Endothelial cell of umbilical vein (primary cell): ENCODE measurements around the gene SPG11. TPM values are rescaled to one million over a fixed set of nuclear protein-coding genes. Genes with fewer than 3 reads are reported as not detected.

Experiments
- BruUV-seq: library from RNA; stranded (reverse); fragments of 400-500 nt; replicated peaks from 2 replicates; lab custom pipeline; 2021; lab: Mats Ljungman, UMichigan
- CTCF ChIA-PET: fragments of 300-600, 350-600 bp; sonication (Branson Sonifier 250); formaldehyde crosslinking; loops from one replicate; lab custom pipeline; 2021; ENCODE audit warnings: antibody characterized with exemption, inconsistent platforms; lab: Charles Lee
- POLR2A ChIA-PET: fragments of 300-600, 350-600 bp; sonication (Branson Sonifier 250); formaldehyde crosslinking; loops from one replicate; lab custom pipeline; 2021; ENCODE audit warnings: antibody characterized with exemption, inconsistent platforms; lab: Charles Lee
- DNase-seq: peaks from one replicate; pipeline ENCODE4 v3.0.0-alpha.2; 2011; ENCODE audit warnings: low read depth, low spot score
- FAIRE-seq: peaks from 2 replicates; lab custom pipeline; 2011; peaks lifted over from hg19 to GRCh38; lab: Jason Lieb, UNC
- H2AFZ ChIP-seq: 2 replicates; pipeline ENCODE4 v1.6.0; 2012; ENCODE audit warnings: low read depth, low read length, control low read depth, inconsistent platforms
- H3K27ac ChIP-seq: 2 replicates; pipeline ENCODE4 v1.5.1; 2011; ENCODE audit warnings: low read depth, mild to moderate bottlenecking, control low read depth, low read length, moderate library complexity; ENCODE audit not compliant: insufficient read depth
- H3K27me3 ChIP-seq, 2 experiments: 2 replicates each; pipeline versions ENCODE4 v1.6.0 to v1.6.1; 2011; ENCODE audit warnings: low read length in 2 of 2, mixed read lengths in 1 of 2; ENCODE audit not compliant: control insufficient read depth in 2 of 2, insufficient read depth in 2 of 2
- H3K36me3 ChIP-seq, 2 experiments: 2 replicates in 1 of 2; 3 replicates in 1 of 2; pipeline ENCODE4 v1.5.1; 2011; ENCODE audit warnings: low read length in 2 of 2, mild to moderate bottlenecking in 1 of 2, moderate library complexity in 1 of 2; ENCODE audit not compliant: control insufficient read depth in 2 of 2, insufficient read depth in 2 of 2; ENCODE audit errors: extremely low read depth in 1 of 2
- H3K4me1 ChIP-seq: 3 replicates; pipeline ENCODE4 v1.5.1; 2011; ENCODE audit warnings: mild to moderate bottlenecking, low read length; ENCODE audit not compliant: control insufficient read depth, insufficient read depth; ENCODE audit errors: extremely low read depth
- H3K4me2 ChIP-seq: 2 replicates; pipeline ENCODE4 v1.6.1; 2011; ENCODE audit warnings: low read length, control low read depth, mixed read lengths; ENCODE audit not compliant: insufficient read depth
- H3K4me3 ChIP-seq, 3 experiments: fragments of 200-600 bp in 1 of 3; sonication (generic), shearing (Covaris generic) in 1 of 3; replicated peaks in 1 of 3; 2 replicates each; pipeline ENCODE4 v1.5.1; 2011 to 2016; ENCODE audit warnings: control low read depth in 3 of 3, low read length in 3 of 3, mild to moderate bottlenecking in 2 of 3, inconsistent platforms in 1 of 3, low read depth in 1 of 3, moderate library complexity in 1 of 3; ENCODE audit not compliant: insufficient read depth in 1 of 3
- H3K79me2 ChIP-seq: 2 replicates; pipeline ENCODE4 v1.6.0; 2012; ENCODE audit warnings: low read length, inconsistent platforms; ENCODE audit not compliant: control insufficient read depth, insufficient read depth
- H3K9ac ChIP-seq: replicated peaks from 2 replicates; pipeline ENCODE3; 2011; ENCODE audit warnings: low read length, control low read depth; ENCODE audit not compliant: insufficient read depth; ENCODE audit errors: extremely low read depth
- H3K9me1 ChIP-seq: replicated peaks from 3 replicates; pipeline ENCODE4 v1.6.0; 2011; ENCODE audit warnings: mild to moderate bottlenecking, low read length; ENCODE audit not compliant: control insufficient read depth, insufficient read depth; ENCODE audit errors: extremely low read depth
- H3K9me3 ChIP-seq: replicated peaks from 2 replicates; pipeline ENCODE4 v1.5.1; 2012; ENCODE audit warnings: low read length, inconsistent platforms; ENCODE audit not compliant: control insufficient read depth, insufficient read depth
- H4K20me1 ChIP-seq: replicated peaks from 2 replicates; pipeline ENCODE3; 2011; ENCODE audit warnings: mild to moderate bottlenecking, low read length; ENCODE audit not compliant: control insufficient read depth, insufficient read depth; ENCODE audit errors: extremely low read depth
- EZH2 ChIP-seq: IDR thresholded peaks from 2 replicates; pipeline ENCODE4 v1.6.1; 2012; ENCODE audit warnings: borderline replicate concordance, low read depth, mild to moderate bottlenecking, moderate library complexity, low read length, inconsistent platforms; ENCODE audit not compliant: severe bottlenecking
- FOS ChIP-seq: IDR thresholded peaks from 2 replicates; pipeline ENCODE4 v1.6.1; 2011; ENCODE audit warnings: mild to moderate bottlenecking, low read length, moderate library complexity, borderline replicate concordance; ENCODE audit not compliant: insufficient read depth
- GATA2 ChIP-seq: IDR thresholded peaks from 2 replicates; pipeline ENCODE4 v1.7.0; 2011; ENCODE audit warnings: low read depth, mild to moderate bottlenecking, moderate library complexity, mixed read lengths, low read length; ENCODE audit not compliant: insufficient read length, insufficient read depth
- JUN ChIP-seq: IDR thresholded peaks from 2 replicates; pipeline ENCODE4 v1.6.1; 2011; ENCODE audit warnings: borderline replicate concordance, low read depth; ENCODE audit not compliant: insufficient read length, insufficient read depth
- MYC ChIP-seq: IDR thresholded peaks from one replicate; pipeline ENCODE4 v1.6.1; 2011; ENCODE audit warnings: mild to moderate bottlenecking, low read depth, low read length
- POLR2A ChIP-seq: IDR thresholded peaks from 2 replicates; pipeline ENCODE4 v1.6.1; 2012; ENCODE audit warnings: low read depth, mild to moderate bottlenecking, control low read depth, low read length
- POLR2AphosphoS5 ChIP-seq: IDR thresholded peaks from 2 replicates; pipeline ENCODE4 v1.6.1; 2012; ENCODE audit warnings: low read depth, mild to moderate bottlenecking, control low read depth, low read length, moderate library complexity; ENCODE audit not compliant: insufficient read depth
- dilution Hi-C: fragments of 300-500 bp; cut with MboI; formaldehyde crosslinking; loops from one replicate; pipeline ENCODE4 v1.15.0; 2019; ENCODE audit warnings: low sequenced_read_pairs; ENCODE audit not compliant: extremely low pct_ligation_motif_present
- intact Hi-C: fragments of 100-400 bp; cut with micrococcal nuclease; formaldehyde crosslinking; loops from one replicate; pipeline ENCODE4 v1.10.0; 2022
- polyA plus RNA-seq, 4 experiments: library from polyadenylated mRNA; depleted of rRNA in 3 of 4; stranded (reverse) in 3 of 4; unstranded in 1 of 4; fragments of >200 nt; gene quantifications; 2 replicates each; pipeline versions ENCODE4 v1.2.1 to v1.2.3, GENCODE V29; 2011 to 2012; ENCODE audit warnings: missing spikeins in 1 of 4
- total RNA-seq: library from RNA; stranded (reverse); gene quantifications from 2 replicates; pipeline ENCODE4 v1.2.3, GENCODE V29; 2021
- TF ChIP-seq, protein P1 (sequence below), 2 donors: IDR thresholded peaks; 1 replicate in 1 of 2; 2 replicates in 1 of 2; pipeline ENCODE4 v1.5.1; 2011; ENCODE audit warnings: low read length in 2 of 2, mild to moderate bottlenecking in 2 of 2, moderate library complexity in 2 of 2, control low read depth in 1 of 2, inconsistent platforms in 1 of 2, low read depth in 1 of 2; ENCODE audit not compliant: insufficient read depth in 1 of 2; ENCODE audit errors: extremely low read depth in 1 of 2
- TF ChIP-seq, protein P2 (sequence below): IDR thresholded peaks from 2 replicates; pipeline ENCODE4 v1.6.1; 2011; ENCODE audit not compliant: insufficient read depth, insufficient read length

SPG11 gene
- total and polyA plus RNA-seq, 2 donors (not counting 3 experiments of a cell fraction or from before 2014, with no cell fraction given), result 30.7 to 53.5 TPM

DNA sequence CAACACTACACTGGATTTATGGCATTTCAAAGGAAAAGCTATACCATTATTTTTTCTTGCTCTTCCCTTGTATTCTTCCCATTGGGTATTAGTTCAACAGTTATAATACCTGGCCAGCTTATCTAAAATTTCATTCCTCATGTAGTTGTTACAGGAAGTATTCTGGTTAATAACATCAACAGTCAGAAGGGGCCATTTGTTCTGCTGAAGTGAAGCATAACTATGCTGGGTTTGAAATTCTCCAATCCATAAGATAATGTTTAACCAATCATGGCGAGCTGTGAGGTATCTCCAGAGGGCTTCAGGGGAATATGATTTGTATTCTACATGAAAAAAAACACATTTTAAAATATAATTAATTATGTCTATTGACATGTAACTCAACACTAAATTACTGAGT is 43.4 kb downstream of the SPG11 start:
- Histone ChIP-seq H3K9me1 (no peaks in the 10 kb centered on the region), H2AFZ (no peak overlapping the region), H3K4me3 (no peak overlapping the region), H4K20me1 (no peaks in the 10 kb centered on the region), H3K36me3 (no peaks in the 10 kb centered on the region), H3K4me1 (no peaks in the 10 kb centered on the region), H3K9me3 (no peaks in the 10 kb centered on the region), H3K79me2 (no peaks in the 10 kb centered on the region), H3K27me3 (no peaks in the 10 kb centered on the region), H3K4me2 (no peak overlapping the region), H3K27ac (no peak overlapping the region), H3K9ac (no peak overlapping the region)
- TF ChIP-seq, protein P1, sequence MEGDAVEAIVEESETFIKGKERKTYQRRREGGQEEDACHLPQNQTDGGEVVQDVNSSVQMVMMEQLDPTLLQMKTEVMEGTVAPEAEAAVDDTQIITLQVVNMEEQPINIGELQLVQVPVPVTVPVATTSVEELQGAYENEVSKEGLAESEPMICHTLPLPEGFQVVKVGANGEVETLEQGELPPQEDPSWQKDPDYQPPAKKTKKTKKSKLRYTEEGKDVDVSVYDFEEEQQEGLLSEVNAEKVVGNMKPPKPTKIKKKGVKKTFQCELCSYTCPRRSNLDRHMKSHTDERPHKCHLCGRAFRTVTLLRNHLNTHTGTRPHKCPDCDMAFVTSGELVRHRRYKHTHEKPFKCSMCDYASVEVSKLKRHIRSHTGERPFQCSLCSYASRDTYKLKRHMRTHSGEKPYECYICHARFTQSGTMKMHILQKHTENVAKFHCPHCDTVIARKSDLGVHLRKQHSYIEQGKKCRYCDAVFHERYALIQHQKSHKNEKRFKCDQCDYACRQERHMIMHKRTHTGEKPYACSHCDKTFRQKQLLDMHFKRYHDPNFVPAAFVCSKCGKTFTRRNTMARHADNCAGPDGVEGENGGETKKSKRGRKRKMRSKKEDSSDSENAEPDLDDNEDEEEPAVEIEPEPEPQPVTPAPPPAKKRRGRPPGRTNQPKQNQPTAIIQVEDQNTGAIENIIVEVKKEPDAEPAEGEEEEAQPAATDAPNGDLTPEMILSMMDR (IDR thresholded peaks at IDR 0.05; ENCODE audit: extremely low read depth in 1 of 2, insufficient read depth in 1 of 2, low read depth in 1 of 2, low read length in 2 of 2), result no peak
- TF ChIP-seq GATA2 (no peak), FOS (no peak), EZH2 (no peak), POLR2A (no peak), POLR2AphosphoS5 (no peak), MYC (no peak), JUN (no peak)
- TF ChIP-seq, protein P2, sequence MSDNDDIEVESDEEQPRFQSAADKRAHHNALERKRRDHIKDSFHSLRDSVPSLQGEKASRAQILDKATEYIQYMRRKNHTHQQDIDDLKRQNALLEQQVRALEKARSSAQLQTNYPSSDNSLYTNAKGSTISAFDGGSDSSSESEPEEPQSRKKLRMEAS, result no peak
- no TSS peak for BruUV-seq
- DNase-seq (no peak), FAIRE-seq (no peak)
- intact Hi-C loops (no loop called here), dilution Hi-C loops (no loop called here)
- ChIA-PET POLR2A (no interaction called here), CTCF (interaction anchor here (1.2 to 1.7 kb wide), 3 partner anchors 9 to 36 kb away, joined by 3 to 6 read pairs (median 4); no protein-coding TSS in a partner anchor)
